Gastrocnemius medialis (tissue), 4 donors: ENCODE data around the gene ASTN1.

Source experiments
- POLR2A ChIP-seq, 2 donors: fragments of 450-650 bp; IDR thresholded peaks; one replicate each; pipeline ENCODE4 v1.6.1; 2017; ENCODE audit warnings: antibody characterized with exemption in 2 of 2, mild to moderate bottlenecking in 2 of 2, moderate library complexity in 2 of 2
- TF ChIP-seq, protein P1 (sequence below), 5 experiments: fragments of 450-650 bp in 3 of 5; fragments of 200-600 bp in 2 of 5; sonication (generic) in 2 of 5; IDR thresholded peaks in 4 of 5; conservative IDR thresholded peaks in 1 of 5; 1 replicate in 4 of 5; 2 replicates in 1 of 5; pipeline ENCODE4 v1.5.1; 2016 to 2019; ENCODE audit warnings: antibody characterized with exemption in 5 of 5, mild to moderate bottlenecking in 3 of 5, moderate library complexity in 3 of 5

DNA sequence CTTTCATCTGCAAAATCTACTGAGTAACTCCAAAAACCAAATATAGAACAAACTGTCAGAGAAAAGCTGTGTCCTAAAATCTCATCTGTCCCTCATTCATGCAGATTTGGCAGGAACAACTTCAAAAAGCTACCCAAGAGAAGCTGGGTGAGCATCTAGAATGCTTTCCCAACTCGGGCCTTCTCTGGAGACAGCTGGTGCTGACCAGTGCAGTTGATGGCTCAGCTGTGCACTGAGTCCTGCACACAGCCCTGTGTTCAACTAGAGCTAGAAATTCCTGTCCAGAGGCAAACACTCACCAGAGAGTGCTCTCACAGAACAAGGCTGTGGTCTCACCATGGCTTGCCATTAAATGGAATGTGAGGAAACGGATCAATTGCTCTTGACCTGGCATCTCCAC is 202.8 kb downstream of the ASTN1 start:
- TF ChIP-seq POLR2A (IDR thresholded peaks at IDR 0.05) = no peak
- TF ChIP-seq, protein P1, sequence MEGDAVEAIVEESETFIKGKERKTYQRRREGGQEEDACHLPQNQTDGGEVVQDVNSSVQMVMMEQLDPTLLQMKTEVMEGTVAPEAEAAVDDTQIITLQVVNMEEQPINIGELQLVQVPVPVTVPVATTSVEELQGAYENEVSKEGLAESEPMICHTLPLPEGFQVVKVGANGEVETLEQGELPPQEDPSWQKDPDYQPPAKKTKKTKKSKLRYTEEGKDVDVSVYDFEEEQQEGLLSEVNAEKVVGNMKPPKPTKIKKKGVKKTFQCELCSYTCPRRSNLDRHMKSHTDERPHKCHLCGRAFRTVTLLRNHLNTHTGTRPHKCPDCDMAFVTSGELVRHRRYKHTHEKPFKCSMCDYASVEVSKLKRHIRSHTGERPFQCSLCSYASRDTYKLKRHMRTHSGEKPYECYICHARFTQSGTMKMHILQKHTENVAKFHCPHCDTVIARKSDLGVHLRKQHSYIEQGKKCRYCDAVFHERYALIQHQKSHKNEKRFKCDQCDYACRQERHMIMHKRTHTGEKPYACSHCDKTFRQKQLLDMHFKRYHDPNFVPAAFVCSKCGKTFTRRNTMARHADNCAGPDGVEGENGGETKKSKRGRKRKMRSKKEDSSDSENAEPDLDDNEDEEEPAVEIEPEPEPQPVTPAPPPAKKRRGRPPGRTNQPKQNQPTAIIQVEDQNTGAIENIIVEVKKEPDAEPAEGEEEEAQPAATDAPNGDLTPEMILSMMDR (IDR thresholded peaks at IDR 0.05 in 4 of 5, conservative IDR thresholded peaks at IDR 0.05 in 1 of 5) = no peak
